ENCODE measurements around the gene CNNM4. TPM values are rescaled to one million over a fixed set of nuclear protein-coding genes. Genes with fewer than 3 reads are reported as not detected.
"Not testable (repeated sequence)": the region's sequence is repeated elsewhere in the genome, so short reads cannot be mapped to it uniquely, and the experiment has no call there.

The CNNM4 gene
- polyA plus RNA-seq, 1 experiment, result 7.2 TPM

DNA sequence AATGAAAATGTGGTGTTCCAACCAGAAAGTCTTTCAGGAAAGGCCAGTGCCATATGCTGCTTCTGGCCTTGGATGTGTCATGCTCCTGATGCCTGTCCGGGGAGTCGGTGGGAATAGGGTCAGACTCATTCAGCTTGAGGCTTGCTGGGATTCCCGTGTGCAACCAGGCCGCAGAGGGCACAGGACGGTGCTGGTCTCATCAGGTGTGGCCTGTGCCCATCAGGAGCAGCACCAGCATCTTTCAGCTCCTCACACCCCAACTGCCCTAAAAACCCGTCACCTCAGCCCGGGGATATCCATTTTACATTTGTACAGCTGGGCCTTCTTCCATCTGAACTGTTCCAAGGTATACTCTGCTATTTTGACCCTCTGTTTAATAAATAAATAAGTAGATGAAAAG, 42.0 kb downstream of the CNNM4 start:
- DNase-seq (ENCODE audit: low read depth), result no peak
- ChIA-PET CTCF (interaction anchor here (0.6 to 1.1 kb wide), 3 partner anchors 46 to 240 kb away, joined by 3 to 4 read pairs (median 3); no protein-coding TSS in a partner anchor), POLR2A (no interaction called here)
- TF ChIP-seq, protein P1, sequence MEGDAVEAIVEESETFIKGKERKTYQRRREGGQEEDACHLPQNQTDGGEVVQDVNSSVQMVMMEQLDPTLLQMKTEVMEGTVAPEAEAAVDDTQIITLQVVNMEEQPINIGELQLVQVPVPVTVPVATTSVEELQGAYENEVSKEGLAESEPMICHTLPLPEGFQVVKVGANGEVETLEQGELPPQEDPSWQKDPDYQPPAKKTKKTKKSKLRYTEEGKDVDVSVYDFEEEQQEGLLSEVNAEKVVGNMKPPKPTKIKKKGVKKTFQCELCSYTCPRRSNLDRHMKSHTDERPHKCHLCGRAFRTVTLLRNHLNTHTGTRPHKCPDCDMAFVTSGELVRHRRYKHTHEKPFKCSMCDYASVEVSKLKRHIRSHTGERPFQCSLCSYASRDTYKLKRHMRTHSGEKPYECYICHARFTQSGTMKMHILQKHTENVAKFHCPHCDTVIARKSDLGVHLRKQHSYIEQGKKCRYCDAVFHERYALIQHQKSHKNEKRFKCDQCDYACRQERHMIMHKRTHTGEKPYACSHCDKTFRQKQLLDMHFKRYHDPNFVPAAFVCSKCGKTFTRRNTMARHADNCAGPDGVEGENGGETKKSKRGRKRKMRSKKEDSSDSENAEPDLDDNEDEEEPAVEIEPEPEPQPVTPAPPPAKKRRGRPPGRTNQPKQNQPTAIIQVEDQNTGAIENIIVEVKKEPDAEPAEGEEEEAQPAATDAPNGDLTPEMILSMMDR (IDR thresholded peaks at IDR 0.05; ENCODE audit: insufficient read depth, low read depth, low read length), result no peak
- no peak overlapping the region for H3K4me3 ChIP-seq (ENCODE audit: low read depth, low read length)
- no peaks in the 10 kb centered on the region for H3K27me3 ChIP-seq (ENCODE audit: control insufficient read depth, insufficient read depth, low read length)
- H3K36me3 ChIP-seq (ENCODE audit: control insufficient read depth, insufficient read depth, low read length), result peaks cover 6% of the 10 kb centered on the region; the same call in 1 of the 2 replicates

DNA sequence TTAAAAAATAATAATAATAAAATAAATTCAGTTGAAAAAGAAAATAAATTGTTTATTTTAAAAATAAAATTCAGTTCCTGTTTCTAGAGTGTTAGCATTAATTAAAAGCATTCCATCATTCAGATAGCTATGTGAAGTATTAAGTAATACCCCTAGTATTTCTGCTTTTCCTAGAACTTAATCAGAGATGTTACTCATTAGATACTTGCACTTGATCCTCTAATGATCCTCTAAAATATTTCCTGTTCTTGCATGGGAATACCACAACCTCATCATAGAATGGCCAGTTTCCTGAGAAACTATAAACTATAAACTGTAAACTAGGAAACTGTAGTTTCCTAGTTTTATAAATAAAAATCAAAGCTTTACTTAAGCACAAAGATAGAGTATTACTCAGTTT, 44.3 kb downstream of the CNNM4 start:
- ChIA-PET CTCF (interaction anchor here (0.7 kb wide), 1 partner anchor 19 kb away, joined by 4 read pairs; no protein-coding TSS in a partner anchor), POLR2A (interaction anchor here (0.6 to 0.7 kb wide), 2 partner anchors 11 to 17 kb away, joined by 3 read pairs; partner anchors contain the start of gene CNNM3)
- TF ChIP-seq, protein P1 (IDR thresholded peaks at IDR 0.05; ENCODE audit: insufficient read depth, low read depth, low read length), result no peak
- no peak for DNase-seq (ENCODE audit: low read depth)
- H3K4me3 ChIP-seq (ENCODE audit: low read depth, low read length), result no peak overlapping the region
- H3K27me3 ChIP-seq (ENCODE audit: control insufficient read depth, insufficient read depth, low read length), result no peaks in the 10 kb centered on the region
- H3K36me3 ChIP-seq (ENCODE audit: control insufficient read depth, insufficient read depth, low read length), result peaks cover 4% of the 10 kb centered on the region; the same call in 1 of the 2 replicates

DNA sequence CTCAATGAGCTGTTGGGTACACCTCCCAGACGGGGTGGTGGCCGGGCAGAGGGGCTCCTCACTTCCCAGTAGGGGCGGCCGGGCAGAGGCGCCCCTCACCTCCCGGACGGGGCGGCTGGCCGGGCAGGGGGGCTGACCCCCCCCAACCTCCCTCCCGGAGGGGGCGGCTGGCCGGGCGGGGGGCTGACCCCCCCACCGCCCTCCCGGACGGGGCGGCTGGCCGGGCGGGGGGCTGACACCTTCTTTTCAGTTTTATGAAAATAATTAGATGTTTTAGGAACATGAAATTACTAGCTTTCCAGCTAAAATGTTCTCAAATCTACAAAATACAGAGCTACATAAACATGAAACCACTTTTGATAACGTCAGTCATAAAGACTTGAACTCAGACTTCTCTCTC, 45.2 kb downstream of the CNNM4 start:
- H3K27me3 ChIP-seq (ENCODE audit: control insufficient read depth, insufficient read depth, low read length); H3K36me3 ChIP-seq (ENCODE audit: control insufficient read depth, insufficient read depth, low read length); POLR2A ChIA-PET; DNase-seq (ENCODE audit: low read depth); H3K4me3 ChIP-seq (ENCODE audit: low read depth, low read length): not testable (repeated sequence)
- CTCF ChIA-PET, result interaction anchor here (1.0 to 1.5 kb wide), 2 partner anchors 10 to 21 kb away, joined by 3 to 5 read pairs; partner anchors contain the start of gene CNNM3

DNA sequence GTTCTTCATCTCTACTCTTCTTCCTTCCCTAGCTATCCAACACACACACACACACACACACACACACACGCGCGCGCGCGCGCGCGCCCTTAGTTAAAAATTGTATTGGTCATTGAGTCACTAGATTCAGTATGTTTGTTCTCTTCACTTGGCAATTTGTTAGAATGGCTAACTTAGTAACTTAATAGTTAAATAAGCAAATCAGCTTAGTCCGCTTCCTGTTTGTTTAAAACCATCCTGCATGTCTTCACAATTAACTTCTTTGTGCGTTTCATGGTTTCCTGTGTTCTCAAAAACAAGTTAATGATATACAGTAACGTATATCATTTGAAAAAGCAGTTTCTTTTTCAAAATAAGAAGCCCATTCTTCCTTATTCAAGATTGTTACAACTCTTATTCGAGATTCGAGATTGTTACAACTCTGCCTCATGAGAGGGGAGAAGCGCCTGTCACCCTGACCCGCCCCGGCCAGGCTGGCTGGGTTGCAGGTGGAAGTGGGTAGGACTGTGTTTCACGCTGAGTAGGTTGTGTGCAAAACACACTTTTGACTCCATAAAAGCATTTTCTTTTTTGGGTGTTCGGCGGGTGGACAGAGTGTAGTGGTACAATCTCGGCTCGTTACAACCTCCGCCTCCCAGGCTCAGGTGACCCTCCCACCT, 45.9 kb downstream of the CNNM4 start:
- ChIA-PET CTCF (interaction anchor here (1.0 to 1.5 kb wide), 2 partner anchors 10 to 22 kb away, joined by 3 to 5 read pairs; partner anchors contain the start of gene CNNM3), POLR2A (no interaction called here)
- DNase-seq (ENCODE audit: low read depth), result no peak
- TF ChIP-seq, protein P1 (IDR thresholded peaks at IDR 0.05; ENCODE audit: insufficient read depth, low read depth, low read length), result no peak
- H3K4me3 ChIP-seq (ENCODE audit: low read depth, low read length), result no peak overlapping the region
- peaks cover 2% of the 10 kb centered on the region for H3K36me3 ChIP-seq (ENCODE audit: control insufficient read depth, insufficient read depth, low read length)
- H3K27me3 ChIP-seq (ENCODE audit: control insufficient read depth, insufficient read depth, low read length), result no peaks in the 10 kb centered on the region

- no peak for DNase-seq (ENCODE audit: low read depth)
- TF ChIP-seq, protein P1 (IDR thresholded peaks at IDR 0.05; ENCODE audit: insufficient read depth, low read depth, low read length), result no peak
- CTCF ChIA-PET, result interaction anchor here (1.5 to 1.6 kb wide), 2 partner anchors 9 kb away, joined by 5 to 6 read pairs; partner anchors contain the start of gene CNNM3
- H3K4me3 ChIP-seq (ENCODE audit: low read depth, low read length), result no peak overlapping the region
- peaks cover 1% of the 10 kb centered on the region; the same call in 1 of the 2 replicates for H3K36me3 ChIP-seq (ENCODE audit: control insufficient read depth, insufficient read depth, low read length)
- no peaks in the 10 kb centered on the region for H3K27me3 ChIP-seq (ENCODE audit: control insufficient read depth, insufficient read depth, low read length)
- POLR2A ChIA-PET, result no interaction called here
Observed at GRCh38 chr2:96807127-96807471, 46.4 kb downstream of the CNNM4 start.

Data from BJ (cell line).